GM21619 (cell line): ENCODE measurements around the gene SHMT1.
"Not testable (repeated sequence)": the region's sequence is repeated elsewhere in the genome, so short reads cannot be mapped to it uniquely, and the experiment has no call there.

ENCODE experiments used
- ATAC-seq: cut with Tn5 transposase; IDR thresholded peaks from one replicate; pipeline ENCODE4 v1.9.1; 2021; ENCODE audit not compliant: unreplicated experiment

Gene SHMT1

GRCh38 chr17:18378614-18379013 is 15.3 kb upstream of the SHMT1 start:
- ATAC-seq = not testable (repeated sequence)

- no peak for ATAC-seq
Measured at GRCh38 chr17:18378205-18378505, 14.8 kb upstream of the SHMT1 start.

GRCh38 chr17:18377437-18378204 is 14.3 kb upstream of the SHMT1 start, which contains the start of gene EVPLL:
EVPLL (plus strand) TSS chr17:18377778; CDS start chr17:18380938, 3,160 bp downstream.
- no peak for ATAC-seq

GRCh38 chr17:18374216-18374615 is 10.9 kb upstream of the SHMT1 start:
- ATAC-seq = no peak

- not testable (repeated sequence) for ATAC-seq
Measured at GRCh38 chr17:18373181-18373580, 9.8 kb upstream of the SHMT1 start.

- ATAC-seq = no peak
Measured at GRCh38 chr17:18371455-18371854, 8.1 kb upstream of the SHMT1 start.

- no peak for ATAC-seq
Measured at GRCh38 chr17:18370761-18371160, 7.4 kb upstream of the SHMT1 start.

- ATAC-seq = no peak
Measured at GRCh38 chr17:18368946-18369345, 5.6 kb upstream of the SHMT1 start.

GRCh38 chr17:18364166-18364565 is 816 bp upstream of the SHMT1 start:
- ATAC-seq = no peak

- ATAC-seq = no peak
Measured at GRCh38 chr17:18362698-18363100, 651 bp downstream of the SHMT1 start.

- ATAC-seq = no peak
Measured at GRCh38 chr17:18361837-18362697, 1.3 kb downstream of the SHMT1 start.

GRCh38 chr17:18360518-18360917 is 2.8 kb downstream of the SHMT1 start:
- no peak for ATAC-seq

- no peak for ATAC-seq
Measured at GRCh38 chr17:18356624-18357023, 6.7 kb downstream of the SHMT1 start.

- no peak for ATAC-seq
Measured at GRCh38 chr17:18353541-18353940, 9.8 kb downstream of the SHMT1 start.

- no peak for ATAC-seq
Measured at GRCh38 chr17:18344021-18344420, 19.3 kb downstream of the SHMT1 start.

GRCh38 chr17:18339933-18340332 is 23.4 kb downstream of the SHMT1 start:
- ATAC-seq = no peak

GRCh38 chr17:18338158-18338557 is 25.2 kb downstream of the SHMT1 start:
- not testable (repeated sequence) for ATAC-seq

GRCh38 chr17:18332909-18333489 is 30.4 kb downstream of the SHMT1 start:
- ATAC-seq = no peak

- ATAC-seq = no peak
Measured at GRCh38 chr17:18331879-18332278, 31.5 kb downstream of the SHMT1 start.

- ATAC-seq = no peak
Measured at GRCh38 chr17:18328643-18329204, 34.6 kb downstream of the SHMT1 start.

- ATAC-seq = no peak
Measured at GRCh38 chr17:18327556-18327955, 35.8 kb downstream of the SHMT1 start.
